Measurements from ENCODE around the gene USP38.
"Not testable (repeated sequence)": the region's sequence is repeated elsewhere in the genome, so short reads cannot be mapped to it uniquely, and the experiment has no call there.

The USP38 gene

GRCh38 chr4:143203577-143203976 lies 18.9 kb downstream of the USP38 start:
- DNase-seq (ENCODE audit: low read depth in 2 of 2): no peak

GRCh38 chr4:143207555-143207954 lies 22.8 kb downstream of the USP38 start:
- DNase-seq (ENCODE audit: low read depth in 2 of 2): no peak

- DNase-seq (ENCODE audit: low read depth in 2 of 2): no peak
Measured at GRCh38 chr4:143212566-143212965, 27.8 kb downstream of the USP38 start.

GRCh38 chr4:143215873-143216272 lies 31.2 kb downstream of the USP38 start:
- no peak for DNase-seq (ENCODE audit: low read depth in 2 of 2)

- DNase-seq (ENCODE audit: low read depth in 2 of 2): no peak
Measured at GRCh38 chr4:143224255-143224654, 39.5 kb downstream of the USP38 start.

GRCh38 chr4:143225167-143225566 lies 40.5 kb downstream of the USP38 start:
- no peak for DNase-seq (ENCODE audit: low read depth in 2 of 2)

GRCh38 chr4:143230683-143231082 lies 46.0 kb downstream of the USP38 start:
- no peak for DNase-seq (ENCODE audit: low read depth in 2 of 2)

GRCh38 chr4:143232277-143232676 lies 47.6 kb downstream of the USP38 start:
- DNase-seq (ENCODE audit: low read depth in 2 of 2): no peak

GRCh38 chr4:143234153-143234552 lies 49.4 kb downstream of the USP38 start:
- no peak for DNase-seq (ENCODE audit: low read depth in 2 of 2)

- DNase-seq (ENCODE audit: low read depth in 2 of 2): not testable (repeated sequence)
Measured at GRCh38 chr4:143237195-143237594, 52.5 kb downstream of the USP38 start.

GRCh38 chr4:143240939-143241679 lies 56.4 kb downstream of the USP38 start:
- DNase-seq (ENCODE audit: low read depth in 2 of 2): no peak

- no peak for DNase-seq (ENCODE audit: low read depth in 2 of 2)
Measured at GRCh38 chr4:143241892-143242291, 57.2 kb downstream of the USP38 start.

- no peak for DNase-seq (ENCODE audit: low read depth in 2 of 2)
Measured at GRCh38 chr4:143243041-143243440, 58.3 kb downstream of the USP38 start.

- no peak for DNase-seq (ENCODE audit: low read depth in 2 of 2)
Measured at GRCh38 chr4:143246977-143247376, 62.3 kb downstream of the USP38 start.

GRCh38 chr4:143247866-143248265 lies 63.1 kb downstream of the USP38 start:
- DNase-seq (ENCODE audit: low read depth in 2 of 2): no peak

GRCh38 chr4:143248827-143249226 lies 64.1 kb downstream of the USP38 start:
- DNase-seq (ENCODE audit: low read depth in 2 of 2): no peak

- DNase-seq (ENCODE audit: low read depth in 2 of 2): no peak
Measured at GRCh38 chr4:143250617-143251016, 65.9 kb downstream of the USP38 start.

GRCh38 chr4:143251348-143251747 lies 66.6 kb downstream of the USP38 start:
- DNase-seq (ENCODE audit: low read depth in 2 of 2): no peak

GRCh38 chr4:143251779-143252178 lies 67.1 kb downstream of the USP38 start:
- DNase-seq (ENCODE audit: low read depth in 2 of 2): no peak

GRCh38 chr4:143252478-143252877 lies 67.8 kb downstream of the USP38 start:
- DNase-seq (ENCODE audit: low read depth in 2 of 2): no peak

GRCh38 chr4:143253166-143253565 lies 68.4 kb downstream of the USP38 start:
- no peak for DNase-seq (ENCODE audit: low read depth in 2 of 2)

GRCh38 chr4:143254491-143255226 lies 69.9 kb downstream of the USP38 start:
- DNase-seq (ENCODE audit: low read depth in 2 of 2): no peak

GRCh38 chr4:143256456-143256855 lies 71.7 kb downstream of the USP38 start:
- DNase-seq (ENCODE audit: low read depth in 2 of 2): no peak
